ENCODE data around the gene USP9X.
"Not testable (repeated sequence)": the region's sequence is repeated elsewhere in the genome, so short reads cannot be mapped to it uniquely, and the experiment has no call there.

Gene USP9X

DNA sequence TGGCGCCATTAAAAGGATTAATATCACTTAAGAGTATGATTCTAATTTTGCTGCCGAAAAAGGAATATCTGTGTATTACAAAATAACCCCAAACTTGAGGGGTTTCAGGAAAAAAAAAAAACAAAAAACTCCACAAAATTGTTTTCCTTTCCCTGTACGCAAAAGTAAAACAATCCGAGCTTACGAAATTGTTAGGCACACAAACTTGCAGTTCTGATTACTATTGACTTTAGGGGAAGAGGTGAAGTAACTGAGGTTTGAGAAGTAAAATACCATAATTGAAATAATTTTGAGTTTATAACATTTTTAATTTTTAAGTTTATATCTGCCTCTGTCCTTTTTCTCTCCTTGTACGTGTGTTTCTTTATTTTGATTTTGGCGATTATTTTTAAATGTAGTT is 64.8 kb downstream of the USP9X start:
- no peak overlapping the region for H3K27ac ChIP-seq
- no peak for TF ChIP-seq CTCF (IDR thresholded peaks at IDR 0.05)
- H3K4me2 ChIP-seq (ENCODE audit: low read length), result no peak overlapping the region
- no peak overlapping the region for H3K4me3 ChIP-seq (ENCODE audit: low read depth, low read length)
- no peaks in the 10 kb centered on the region for H3K27me3 ChIP-seq (ENCODE audit: control insufficient read depth, insufficient read depth, low read length)
- H3K79me2 ChIP-seq, result no peaks in the 10 kb centered on the region
- H3K9ac ChIP-seq, result no peak overlapping the region
- no peaks in the 10 kb centered on the region for H3K36me3 ChIP-seq (ENCODE audit: control insufficient read depth, insufficient read depth, low read length)
- no peaks in the 10 kb centered on the region for H3K9me3 ChIP-seq (ENCODE audit: control insufficient read depth, low read length)
- H3K4me1 ChIP-seq, result no peaks in the 10 kb centered on the region
- no peak overlapping the region for H2AFZ ChIP-seq

- H2AFZ ChIP-seq; H3K36me3 ChIP-seq (ENCODE audit: control insufficient read depth, insufficient read depth, low read length); H3K4me1 ChIP-seq; H3K4me3 ChIP-seq (ENCODE audit: low read depth, low read length); H3K79me2 ChIP-seq; H3K9ac ChIP-seq; H3K9me3 ChIP-seq (ENCODE audit: control insufficient read depth, low read length); H3K27me3 ChIP-seq (ENCODE audit: control insufficient read depth, insufficient read depth, low read length); H3K27ac ChIP-seq; H3K4me2 ChIP-seq (ENCODE audit: low read length): not testable (repeated sequence)
These were observed 66.5 kb downstream of the USP9X start for GRCh38 chrX:41151726-41152125.

DNA sequence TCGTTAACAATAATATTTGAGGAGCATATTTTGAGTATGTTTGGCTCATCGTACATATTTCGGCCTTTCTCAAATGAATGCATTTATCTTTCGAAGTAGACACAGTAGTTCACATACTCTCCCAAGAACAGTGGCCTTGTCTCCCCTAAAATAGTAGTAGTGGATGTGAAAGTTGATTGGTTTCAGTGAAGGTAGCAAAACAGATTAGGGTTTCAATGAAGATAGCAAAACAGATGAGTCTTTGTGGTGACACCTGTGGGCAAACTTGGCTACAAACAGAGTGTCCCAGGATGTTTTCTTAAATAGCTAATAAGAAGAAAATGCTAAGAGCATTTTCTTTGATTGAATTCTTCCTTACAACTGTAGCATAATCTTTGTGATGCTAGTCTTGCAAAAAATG is 67.0 kb downstream of the USP9X start:
- Histone ChIP-seq H3K27me3 (ENCODE audit: control insufficient read depth, insufficient read depth, low read length) (no peaks in the 10 kb centered on the region), H3K4me3 (ENCODE audit: low read depth, low read length) (no peak overlapping the region), H3K36me3 (ENCODE audit: control insufficient read depth, insufficient read depth, low read length) (no peaks in the 10 kb centered on the region), H3K4me2 (ENCODE audit: low read length) (no peak overlapping the region), H3K9ac (no peak overlapping the region), H3K79me2 (no peaks in the 10 kb centered on the region), H3K4me1 (peaks cover 9% of the 10 kb centered on the region), H3K27ac (no peak overlapping the region), H3K9me3 (ENCODE audit: control insufficient read depth, low read length) (no peaks in the 10 kb centered on the region), H2AFZ (no peak overlapping the region)
- TF ChIP-seq CTCF (IDR thresholded peaks at IDR 0.05), result no peak

DNA sequence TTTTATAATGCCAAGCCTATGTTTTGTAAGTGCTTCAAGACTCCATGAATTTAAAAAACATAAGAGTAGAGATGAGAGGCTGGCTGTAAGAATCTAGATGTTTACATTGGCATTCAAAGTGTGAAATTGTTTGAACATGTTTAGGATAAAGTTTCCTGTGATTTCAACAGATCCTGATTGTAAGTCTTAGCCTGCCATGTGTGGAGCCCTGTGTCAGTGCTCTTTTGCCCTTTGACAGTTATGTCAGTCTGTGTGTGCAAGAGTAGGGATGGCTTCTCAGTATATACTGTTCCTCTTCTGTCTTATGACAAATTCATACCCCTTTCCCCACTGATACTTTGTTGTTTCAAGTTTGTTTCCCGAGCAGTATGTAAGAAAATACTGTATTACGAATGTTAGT is 68.2 kb downstream of the USP9X start:
- Histone ChIP-seq H3K9ac (no peak overlapping the region), H3K79me2 (no peaks in the 10 kb centered on the region), H3K36me3 (ENCODE audit: control insufficient read depth, insufficient read depth, low read length) (no peaks in the 10 kb centered on the region), H3K4me3 (ENCODE audit: low read depth, low read length) (no peak overlapping the region), H3K4me2 (ENCODE audit: low read length) (no peak overlapping the region), H3K27ac (no peak overlapping the region), H3K27me3 (ENCODE audit: control insufficient read depth, insufficient read depth, low read length) (no peaks in the 10 kb centered on the region), H3K4me1 (peaks cover 13% of the 10 kb centered on the region), H2AFZ (no peak overlapping the region), H3K9me3 (ENCODE audit: control insufficient read depth, low read length) (no peaks in the 10 kb centered on the region)
- no peak for TF ChIP-seq CTCF (IDR thresholded peaks at IDR 0.05)

DNA sequence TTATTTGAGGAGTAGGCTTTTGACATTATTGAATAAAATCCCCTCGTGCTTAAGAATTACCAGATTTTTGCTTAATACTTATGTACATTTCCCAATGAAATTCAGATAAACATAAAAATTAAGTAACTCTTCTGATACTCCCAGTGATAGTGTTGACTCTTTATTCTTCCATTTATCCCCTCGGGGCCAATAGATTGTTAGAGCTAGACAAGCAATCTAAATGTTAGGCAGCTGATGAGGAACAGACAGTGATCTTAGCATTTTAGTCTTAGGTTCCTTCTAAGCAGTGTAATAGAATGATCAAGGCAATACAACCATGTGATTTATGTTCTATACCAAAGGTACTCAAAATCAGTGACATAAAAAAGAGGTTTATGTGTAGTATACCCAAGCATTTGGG is 68.7 kb downstream of the USP9X start:
- TF ChIP-seq CTCF (IDR thresholded peaks at IDR 0.05), result no peak

More for the DNA sequence above, 68.7 kb downstream of the USP9X start:
- no peak overlapping the region for H2AFZ ChIP-seq
- H3K27me3 ChIP-seq (ENCODE audit: control insufficient read depth, insufficient read depth, low read length), result no peaks in the 10 kb centered on the region
- no peak overlapping the region for H3K9ac ChIP-seq
- no peaks in the 10 kb centered on the region for H3K36me3 ChIP-seq (ENCODE audit: control insufficient read depth, insufficient read depth, low read length)
- no peak overlapping the region for H3K27ac ChIP-seq
- H3K4me2 ChIP-seq (ENCODE audit: low read length), result no peak overlapping the region
- H3K4me1 ChIP-seq, result peaks cover 13% of the 10 kb centered on the region
- no peaks in the 10 kb centered on the region for H3K79me2 ChIP-seq
- no peak overlapping the region for H3K4me3 ChIP-seq (ENCODE audit: low read depth, low read length)
- no peaks in the 10 kb centered on the region for H3K9me3 ChIP-seq (ENCODE audit: control insufficient read depth, low read length)
